Neural cell (in vitro differentiated cells): ENCODE data around the gene ANKMY1.

ENCODE experiments used
- EZH2 ChIP-seq: fragments of 200-600, 300-800 bp; shearing (Covaris generic), sonication (generic); IDR thresholded peaks from 2 replicates; pipeline ENCODE4 v1.6.1; 2014; ENCODE audit warnings: antibody characterized with exemption, low read length, borderline replicate concordance, mild to moderate bottlenecking; ENCODE audit not compliant: insufficient read depth, poor library complexity, severe bottlenecking
- MXI1 ChIP-seq: fragments of 450-650 bp; conservative IDR thresholded peaks from 2 replicates; pipeline ENCODE4 v1.6.1; 2014; ENCODE audit warnings: antibody characterized with exemption, mild to moderate bottlenecking; ENCODE audit not compliant: poor library complexity, severe bottlenecking
- TAF1 ChIP-seq: IDR thresholded peaks from 2 replicates; pipeline ENCODE4 v1.6.1; 2012; ENCODE audit warnings: low read depth

DNA sequence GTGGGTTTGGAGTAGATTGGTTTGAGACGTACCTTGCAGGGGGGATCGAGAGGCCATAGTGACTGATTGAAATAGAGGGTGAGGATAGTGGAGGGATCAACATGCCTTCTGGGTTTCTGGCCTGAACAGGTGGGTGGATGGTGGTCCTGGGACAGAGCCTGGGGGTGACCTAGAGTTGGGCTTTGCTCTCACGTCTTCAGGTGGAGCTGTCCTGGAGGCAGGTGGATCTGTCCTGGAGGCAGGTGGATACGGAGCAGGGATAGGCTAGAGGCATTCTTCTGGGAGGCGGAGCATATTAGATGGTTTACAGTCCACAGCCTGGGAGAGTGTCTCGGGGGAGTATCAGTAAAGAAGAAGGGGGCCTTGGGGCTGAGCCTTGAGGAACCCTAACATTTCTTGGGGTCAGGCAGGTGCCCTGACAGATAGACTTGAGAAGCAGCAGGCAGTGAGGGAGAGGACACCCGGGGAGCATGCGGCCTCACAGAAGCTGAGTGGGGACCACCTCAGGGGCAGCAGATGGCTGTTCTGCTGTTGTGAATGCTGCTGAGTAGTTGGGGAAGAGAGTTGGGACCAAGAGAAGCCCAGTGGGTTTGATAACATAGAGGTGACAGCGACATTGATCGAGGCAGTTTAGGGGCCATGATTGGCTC, 30.3 kb upstream of the ANKMY1 start:
- TF ChIP-seq EZH2 = no peak
- no peak for TF ChIP-seq TAF1
- TF ChIP-seq MXI1 = no peak
